HG03342 (cell line): ENCODE data around the gene TMEM185B.
A peak's percentile ranks its signal among the peaks of the same experiment; 100 is the strongest.
"Not testable (repeated sequence)": the region's sequence is repeated elsewhere in the genome, so short reads cannot be mapped to it uniquely, and the experiment has no call there.

Experiments
- ATAC-seq: cut with Tn5 transposase; IDR thresholded peaks from one replicate; pipeline ENCODE4 v1.9.1; 2021; ENCODE audit warnings: mild to moderate bottlenecking, moderate library complexity; ENCODE audit not compliant: unreplicated experiment

The TMEM185B gene

GRCh38 chr2:120208381-120209353 lies 14.5 kb downstream of the TMEM185B start:
- ATAC-seq, result no peak

- peak; percentile 52 for ATAC-seq
Measured at GRCh38 chr2:120206022-120206581, 17.1 kb downstream of the TMEM185B start.

- no peak for ATAC-seq
Measured at GRCh38 chr2:120204945-120205670, 18.1 kb downstream of the TMEM185B start.

GRCh38 chr2:120204417-120204816 lies 18.8 kb downstream of the TMEM185B start:
- ATAC-seq, result no peak

- no peak for ATAC-seq
Measured at GRCh38 chr2:120204022-120204405, 19.2 kb downstream of the TMEM185B start.

GRCh38 chr2:120203251-120204021 lies 19.8 kb downstream of the TMEM185B start:
- ATAC-seq, result no peak

- not testable (repeated sequence) for ATAC-seq
Measured at GRCh38 chr2:120199817-120200459, 23.3 kb downstream of the TMEM185B start.

- no peak for ATAC-seq
Measured at GRCh38 chr2:120195553-120195952, 27.6 kb downstream of the TMEM185B start.

GRCh38 chr2:120192280-120192679 lies 30.9 kb downstream of the TMEM185B start:
- no peak for ATAC-seq

- no peak for ATAC-seq
Measured at GRCh38 chr2:120189189-120189588, 34.0 kb downstream of the TMEM185B start.

GRCh38 chr2:120182019-120182560 lies 41.1 kb downstream of the TMEM185B start:
- no peak for ATAC-seq

- no peak for ATAC-seq
Measured at GRCh38 chr2:120180066-120180465, 43.1 kb downstream of the TMEM185B start.

GRCh38 chr2:120179396-120179795 lies 43.8 kb downstream of the TMEM185B start:
- ATAC-seq, result no peak

- no peak for ATAC-seq
Measured at GRCh38 chr2:120177973-120178372, 45.2 kb downstream of the TMEM185B start.

- ATAC-seq, result peak; percentile 95
Measured at GRCh38 chr2:120177001-120177621, 46.1 kb downstream of the TMEM185B start.

GRCh38 chr2:120176526-120176925 lies 46.7 kb downstream of the TMEM185B start:
- no peak for ATAC-seq

- ATAC-seq, result no peak
Measured at GRCh38 chr2:120174963-120175581, 48.1 kb downstream of the TMEM185B start.
